GM19239 (cell line): ENCODE results near the gene PTPRM.

Source experiments
- DNase-seq: peaks from one replicate; pipeline ENCODE4 v3.0.0; 2011; ENCODE audit warnings: low spot score; ENCODE audit not compliant: insufficient read length
- FAIRE-seq: peaks from 2 replicates; lab custom pipeline; 2011; peaks lifted over from hg19 to GRCh38; lab: Jason Lieb, UNC

Gene PTPRM

DNA sequence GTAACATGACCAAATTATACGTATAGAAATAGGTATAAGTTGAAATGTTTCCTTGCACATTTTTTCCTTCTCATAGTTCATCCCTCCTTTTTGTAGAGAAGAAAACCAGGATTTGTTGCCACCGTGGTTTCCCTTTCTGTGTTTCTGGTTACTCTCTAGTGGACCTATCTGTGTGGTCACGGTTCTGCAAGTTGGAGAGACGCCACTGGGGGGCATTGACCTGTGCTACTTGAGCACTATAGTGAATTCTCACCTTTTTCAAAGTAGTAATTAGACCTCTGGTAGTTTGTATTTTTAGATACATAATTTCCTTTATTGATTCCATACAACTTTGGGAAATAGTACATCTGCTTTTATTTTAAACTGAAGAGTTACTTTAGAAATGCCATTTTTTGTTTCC lies 444.8 kb downstream of the PTPRM start:
- DNase-seq, result no peak
- FAIRE-seq, result no peak

GRCh38 chr18:8018701-8019331 lies 451.7 kb downstream of the PTPRM start:
- DNase-seq, result no peak
- FAIRE-seq, result no peak

GRCh38 chr18:8019600-8019999 lies 452.5 kb downstream of the PTPRM start:
- DNase-seq (no peak), FAIRE-seq (no peak)

DNA sequence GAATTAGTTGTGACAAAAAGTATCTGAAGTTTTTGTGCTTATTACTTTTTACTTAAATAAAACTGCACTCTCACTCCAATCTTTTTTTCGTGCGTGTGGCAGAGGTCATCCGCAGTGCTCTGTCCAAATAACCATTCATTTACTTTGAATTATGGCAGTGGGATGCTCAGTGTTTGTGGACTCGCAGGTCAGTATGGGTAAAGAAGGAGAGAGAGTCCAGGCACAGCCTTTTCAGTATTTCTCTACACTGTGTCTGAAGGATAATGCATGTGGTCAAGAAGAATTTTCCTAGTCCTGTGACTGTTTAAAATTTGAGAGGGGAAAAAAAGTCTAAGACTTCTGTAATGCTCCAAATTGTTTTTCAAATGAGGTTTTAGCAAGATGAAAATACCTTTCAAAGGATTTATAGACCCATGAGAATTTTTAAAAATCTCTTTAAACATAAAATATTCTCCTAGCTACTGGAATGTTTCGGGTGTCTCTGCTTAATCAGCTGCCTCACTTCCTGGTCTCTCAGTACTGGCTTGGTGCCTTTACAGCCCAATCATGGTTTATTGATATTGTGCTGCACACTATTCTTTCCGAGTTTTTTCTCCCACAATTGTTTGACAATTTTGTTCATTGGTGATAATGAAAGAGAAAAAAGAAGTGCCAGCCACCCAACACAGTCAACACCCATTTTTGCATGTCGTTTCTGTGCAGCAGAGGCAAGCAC lies 453.2 kb downstream of the PTPRM start:
- FAIRE-seq (no peak), DNase-seq (no peak)

- DNase-seq, result no peak
- no peak for FAIRE-seq
Measured at GRCh38 chr18:8029061-8029460, 461.9 kb downstream of the PTPRM start.

GRCh38 chr18:8029731-8030130 lies 462.6 kb downstream of the PTPRM start:
- DNase-seq, result no peak
- no peak for FAIRE-seq

DNA sequence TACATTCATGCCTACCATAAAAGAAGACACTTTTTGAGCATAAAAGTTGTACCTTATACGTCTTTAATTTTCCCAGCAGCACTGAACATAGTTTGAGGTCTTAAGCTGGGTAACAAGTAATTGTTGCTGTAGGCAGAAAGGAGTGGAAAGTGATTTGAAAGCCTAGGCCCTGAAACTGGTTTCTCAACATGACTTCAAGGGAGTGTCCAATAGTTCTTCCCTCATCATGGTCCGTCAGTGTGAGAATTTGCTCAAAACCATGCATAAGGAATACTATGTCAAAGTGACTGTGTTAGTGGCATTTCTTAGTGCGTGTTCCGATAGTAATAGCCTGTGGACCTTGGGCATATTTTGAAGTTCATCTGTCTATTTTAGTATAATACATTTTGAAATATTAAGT lies 463.1 kb downstream of the PTPRM start:
- no peak for DNase-seq
- FAIRE-seq, result no peak

DNA sequence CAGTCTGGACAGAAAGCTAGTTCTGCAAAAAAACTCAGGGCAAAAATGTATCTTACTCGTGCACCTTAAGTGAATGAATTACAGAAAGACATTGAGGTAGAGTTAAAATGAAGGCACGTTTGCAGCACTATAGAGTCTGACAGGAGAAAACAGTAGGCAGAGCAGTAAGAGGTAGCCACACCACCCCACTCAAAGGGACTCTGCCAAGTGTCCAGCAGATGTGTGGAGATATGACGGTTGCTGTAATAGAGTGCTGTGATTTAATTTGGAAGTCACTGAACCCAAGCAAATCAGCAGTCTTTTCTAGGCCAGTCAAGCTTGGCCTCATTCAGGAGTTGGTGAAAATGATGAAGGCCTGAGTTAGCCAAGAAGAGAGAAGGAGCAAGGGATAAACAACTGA lies 464.4 kb downstream of the PTPRM start:
- FAIRE-seq (no peak), DNase-seq (no peak)

DNA sequence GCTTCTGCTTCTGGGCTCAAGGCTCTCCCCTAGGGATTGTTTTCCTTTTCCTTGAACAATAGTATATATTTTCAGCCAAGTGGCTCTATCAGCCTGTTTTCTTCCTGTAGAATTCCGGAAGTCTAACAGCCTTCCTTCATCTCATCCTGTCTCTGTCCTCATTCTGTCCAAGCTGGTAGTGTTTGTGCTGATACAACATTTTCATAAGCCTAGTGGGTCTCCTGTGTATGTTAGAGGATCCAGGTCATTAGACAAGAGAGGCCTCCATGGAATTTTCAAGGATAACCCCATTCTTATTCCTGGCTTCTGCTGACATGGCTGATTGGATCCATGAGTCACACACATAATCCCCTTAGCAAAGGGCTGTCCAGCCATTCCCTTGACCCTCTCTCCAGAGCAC lies 467.6 kb downstream of the PTPRM start:
- DNase-seq, result no peak
- no peak for FAIRE-seq

GRCh38 chr18:8036551-8036950 lies 469.4 kb downstream of the PTPRM start:
- no peak for FAIRE-seq
- no peak for DNase-seq

GRCh38 chr18:8037296-8037695 lies 470.2 kb downstream of the PTPRM start:
- no peak for FAIRE-seq

GRCh38 chr18:8040021-8040420 lies 472.9 kb downstream of the PTPRM start:
- no peak for FAIRE-seq
- DNase-seq, result no peak

More at GRCh38 chr18:8037296-8037695, 470.2 kb downstream of the PTPRM start:
- no peak for DNase-seq

- no peak for FAIRE-seq
- no peak for DNase-seq
Measured at GRCh38 chr18:8041526-8042111, 474.5 kb downstream of the PTPRM start.

DNA sequence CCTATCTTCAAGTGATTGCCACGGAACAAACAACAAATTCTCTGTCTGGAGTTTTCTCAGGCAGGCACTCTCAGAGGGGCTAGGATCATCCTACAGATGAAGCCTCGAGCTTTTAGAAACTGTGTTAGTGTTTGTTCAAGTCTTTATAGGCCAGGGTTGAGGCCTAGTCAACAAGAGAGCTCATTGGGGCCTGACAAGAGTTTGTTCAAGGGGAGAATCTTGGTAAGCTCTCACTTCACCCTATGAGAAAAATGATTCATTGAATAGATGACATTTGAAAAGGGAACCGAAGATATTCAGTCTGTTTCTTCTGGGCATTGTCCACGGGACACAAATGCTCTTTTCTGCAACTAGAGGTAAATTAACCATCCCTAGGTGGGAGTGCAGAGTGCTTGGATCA lies 476.9 kb downstream of the PTPRM start:
- no peak for FAIRE-seq
- DNase-seq, result no peak

DNA sequence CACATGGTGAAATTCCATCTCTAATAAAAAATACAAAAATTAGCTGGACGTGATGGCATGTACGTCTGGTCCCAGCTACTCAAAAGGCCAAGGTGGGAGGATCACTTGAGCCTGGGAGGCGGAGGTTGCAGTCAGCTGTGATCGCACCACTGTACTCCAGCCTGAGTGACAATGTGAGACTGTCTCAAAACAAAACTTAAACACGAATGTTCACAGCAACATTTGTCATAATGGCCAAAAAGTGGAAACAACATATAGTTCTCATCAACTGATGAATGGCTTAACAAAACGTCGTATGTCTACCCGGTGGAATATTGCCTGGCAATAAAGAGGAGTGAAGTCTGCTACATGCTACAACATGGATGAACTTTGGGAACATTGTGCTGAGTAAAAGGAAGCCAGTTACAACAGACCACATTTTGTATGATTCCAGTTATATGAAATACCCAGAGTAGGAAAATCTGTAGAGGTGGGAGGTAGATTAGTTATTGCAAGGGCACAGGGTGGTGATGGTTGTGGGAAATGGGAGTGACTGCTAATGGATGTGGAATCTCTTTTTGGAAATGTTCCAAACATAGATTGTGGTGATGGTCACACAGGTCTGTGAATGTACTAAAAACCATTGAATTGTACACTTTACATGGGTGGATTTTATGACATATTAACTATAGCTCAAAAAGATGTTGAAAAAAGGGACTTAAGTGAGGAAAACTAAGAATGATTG lies 478.2 kb downstream of the PTPRM start:
- DNase-seq, result no peak
- no peak for FAIRE-seq

GRCh38 chr18:8045884-8046281 lies 478.8 kb downstream of the PTPRM start:
- DNase-seq (no peak), FAIRE-seq (no peak)

DNA sequence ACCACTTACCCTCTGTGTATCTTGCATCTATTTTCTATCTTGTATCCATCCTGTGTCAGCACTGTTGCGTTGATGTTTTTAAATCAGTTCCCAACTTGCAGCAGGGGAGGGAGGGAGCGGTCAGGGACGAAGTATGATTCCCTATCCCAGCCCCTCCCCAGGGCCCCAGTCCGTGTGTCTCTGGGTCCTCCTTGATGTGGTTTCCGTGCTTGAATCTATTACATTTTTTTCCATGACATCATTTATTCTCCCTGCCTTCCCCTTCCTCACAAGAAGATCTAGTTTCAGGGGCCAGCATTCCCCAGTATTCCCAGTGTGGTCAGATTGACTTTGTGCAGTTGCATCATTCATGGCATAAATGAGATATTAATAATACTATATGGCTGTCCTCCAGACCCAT lies 479.3 kb downstream of the PTPRM start:
- FAIRE-seq (no peak), DNase-seq (no peak)

DNA sequence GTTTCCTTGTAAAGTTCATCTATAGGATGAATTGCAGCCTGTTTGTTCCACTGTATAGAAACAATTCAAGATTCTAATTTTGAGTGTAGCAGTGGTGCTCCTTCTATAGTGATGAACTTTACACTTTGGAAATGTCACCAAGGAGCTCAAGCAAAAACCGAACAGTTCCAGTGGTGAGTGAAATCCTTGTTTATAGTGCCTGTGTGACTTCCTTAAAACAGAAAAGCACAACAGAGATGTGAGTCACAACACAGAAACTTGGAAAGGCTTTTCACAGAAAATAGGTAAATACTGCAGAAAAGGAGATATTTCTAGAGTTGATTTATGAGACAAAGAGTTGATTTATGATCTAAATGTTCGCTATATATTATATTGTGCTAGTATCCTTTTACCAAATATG lies 482.0 kb downstream of the PTPRM start:
- no peak for FAIRE-seq
- no peak for DNase-seq

DNA sequence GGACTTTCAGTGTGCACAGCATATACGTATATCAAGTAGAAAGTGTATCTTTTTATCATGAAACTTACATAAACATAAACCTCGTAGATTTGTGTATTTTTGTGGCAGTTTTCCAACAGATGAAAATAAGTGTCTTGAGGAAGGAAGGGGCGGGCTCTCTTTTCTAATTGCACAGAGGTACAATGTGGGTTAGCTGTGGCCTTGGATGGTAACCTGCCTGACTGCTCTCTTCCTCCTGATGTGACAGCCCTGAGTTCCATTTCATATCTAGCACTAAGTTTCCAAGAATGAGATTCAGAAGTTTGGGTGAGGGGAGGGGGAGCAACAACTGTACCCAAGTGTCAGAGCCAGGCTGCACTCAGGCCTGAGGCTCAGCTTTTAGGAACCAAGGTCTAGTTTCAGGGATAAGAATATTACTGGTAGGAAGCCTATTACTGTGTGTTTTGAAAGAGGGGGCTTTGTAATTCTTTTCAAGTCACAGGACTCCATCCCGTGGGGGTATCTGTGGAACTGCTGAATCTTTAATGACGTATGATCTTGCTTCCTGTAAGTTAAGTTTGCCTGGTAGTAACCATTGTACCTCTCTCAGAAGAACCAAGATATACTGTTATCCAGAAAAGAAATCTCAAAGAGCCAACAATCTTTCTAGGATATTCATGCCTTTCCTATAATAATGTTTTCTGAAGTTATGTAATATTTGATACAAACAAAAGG lies 483.7 kb downstream of the PTPRM start:
- FAIRE-seq (no peak), DNase-seq (no peak)

DNA sequence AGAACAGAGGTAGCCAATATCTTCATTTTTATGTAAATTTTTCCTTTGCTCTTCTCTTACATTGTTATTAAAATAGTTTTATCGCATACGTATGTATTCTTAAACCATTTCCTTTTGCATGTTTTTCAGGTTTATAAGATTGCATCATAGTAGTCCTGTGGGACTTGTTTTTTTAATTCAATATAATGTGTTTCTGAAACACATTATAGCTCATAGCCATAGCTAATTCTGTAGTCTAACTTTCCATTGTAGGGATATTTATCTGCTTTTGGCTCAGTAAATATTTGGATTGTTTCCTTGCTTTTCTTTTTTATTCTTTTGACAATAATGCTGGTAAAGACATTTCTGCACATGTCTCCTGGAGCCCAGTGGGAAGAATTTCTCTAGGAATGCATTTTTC lies 484.3 kb downstream of the PTPRM start:
- no peak for DNase-seq
- no peak for FAIRE-seq
